PFSK-1 (cell line): ENCODE measurements around the gene PRKAR1B.

Source experiments
- FOXP2 ChIP-seq: optimal IDR thresholded peaks from 2 replicates; pipeline ENCODE3; 2011; ENCODE audit warnings: borderline replicate concordance, control low read depth, inconsistent platforms; ENCODE audit not compliant: insufficient read depth; ENCODE audit errors: extremely low read length, extremely low read depth
- POLR2AphosphoS5 ChIP-seq: IDR thresholded peaks from 2 replicates; pipeline ENCODE4 v1.6.1; 2012; ENCODE audit warnings: low read depth, mild to moderate bottlenecking, control low read depth, low read length, moderate library complexity
- SIN3A ChIP-seq: IDR thresholded peaks from 2 replicates; pipeline ENCODE4 v1.6.1; 2012; ENCODE audit warnings: mild to moderate bottlenecking, low read length, moderate library complexity, borderline replicate concordance; ENCODE audit not compliant: insufficient read depth
- TAF1 ChIP-seq: IDR thresholded peaks from 2 replicates; pipeline ENCODE4 v1.6.1; 2012; ENCODE audit warnings: low read length, control low read depth, borderline replicate concordance; ENCODE audit not compliant: insufficient read depth
- TF ChIP-seq, protein P1 (sequence below), 2 experiments: IDR thresholded peaks; 2 replicates each; pipeline versions ENCODE4 v1.6.1 to v1.8.0; 2011 to 2012; ENCODE audit warnings: low read depth in 2 of 2, low read length in 2 of 2, control low read depth in 1 of 2, inconsistent platforms in 1 of 2, mild to moderate bottlenecking in 1 of 2, moderate library complexity in 1 of 2; ENCODE audit not compliant: insufficient read depth in 1 of 2

Gene PRKAR1B

DNA sequence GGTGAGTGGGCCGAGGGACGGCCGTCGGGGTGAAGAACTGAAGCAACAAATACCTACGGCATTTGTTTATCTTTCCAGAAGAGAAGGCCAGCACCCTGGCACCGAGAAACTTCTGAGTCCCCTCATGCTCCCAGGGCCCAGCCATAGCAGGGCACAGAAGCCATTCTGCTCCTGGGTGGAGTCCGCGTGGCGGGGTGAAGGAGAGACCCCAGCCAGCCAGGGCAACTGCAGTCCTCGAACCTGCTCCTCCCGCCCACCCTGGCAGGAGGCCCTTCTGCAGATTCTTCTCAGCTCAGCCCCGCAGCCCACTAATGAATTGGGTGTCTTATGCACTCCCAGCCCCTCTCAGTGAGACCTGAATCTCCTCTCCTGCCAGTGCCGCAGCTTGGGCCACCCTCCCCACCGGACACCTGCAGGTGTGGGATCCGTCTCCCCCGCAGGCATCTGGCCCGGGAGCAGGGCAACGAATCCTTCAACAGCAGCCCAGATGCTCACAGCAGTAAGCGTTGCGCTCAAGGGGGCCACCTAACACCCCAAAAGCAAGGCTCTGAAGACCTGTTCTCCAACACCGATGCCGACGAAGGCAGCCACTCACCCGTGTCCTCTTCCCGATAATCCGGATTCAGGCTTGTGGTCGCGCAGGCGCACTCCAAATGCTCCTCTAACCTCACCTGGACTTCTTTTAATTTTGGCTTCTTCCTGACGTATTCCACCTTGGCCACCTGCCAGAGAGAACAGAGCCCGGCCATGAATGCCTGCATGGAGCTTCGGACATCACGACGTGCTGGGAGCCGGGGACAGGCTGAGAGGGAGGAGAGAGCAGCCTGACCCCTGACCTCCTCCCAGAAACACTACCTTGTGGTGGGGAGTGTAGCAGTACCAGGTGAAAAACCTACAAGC, 226.3 kb downstream of the PRKAR1B start:
- TF ChIP-seq, protein P1, sequence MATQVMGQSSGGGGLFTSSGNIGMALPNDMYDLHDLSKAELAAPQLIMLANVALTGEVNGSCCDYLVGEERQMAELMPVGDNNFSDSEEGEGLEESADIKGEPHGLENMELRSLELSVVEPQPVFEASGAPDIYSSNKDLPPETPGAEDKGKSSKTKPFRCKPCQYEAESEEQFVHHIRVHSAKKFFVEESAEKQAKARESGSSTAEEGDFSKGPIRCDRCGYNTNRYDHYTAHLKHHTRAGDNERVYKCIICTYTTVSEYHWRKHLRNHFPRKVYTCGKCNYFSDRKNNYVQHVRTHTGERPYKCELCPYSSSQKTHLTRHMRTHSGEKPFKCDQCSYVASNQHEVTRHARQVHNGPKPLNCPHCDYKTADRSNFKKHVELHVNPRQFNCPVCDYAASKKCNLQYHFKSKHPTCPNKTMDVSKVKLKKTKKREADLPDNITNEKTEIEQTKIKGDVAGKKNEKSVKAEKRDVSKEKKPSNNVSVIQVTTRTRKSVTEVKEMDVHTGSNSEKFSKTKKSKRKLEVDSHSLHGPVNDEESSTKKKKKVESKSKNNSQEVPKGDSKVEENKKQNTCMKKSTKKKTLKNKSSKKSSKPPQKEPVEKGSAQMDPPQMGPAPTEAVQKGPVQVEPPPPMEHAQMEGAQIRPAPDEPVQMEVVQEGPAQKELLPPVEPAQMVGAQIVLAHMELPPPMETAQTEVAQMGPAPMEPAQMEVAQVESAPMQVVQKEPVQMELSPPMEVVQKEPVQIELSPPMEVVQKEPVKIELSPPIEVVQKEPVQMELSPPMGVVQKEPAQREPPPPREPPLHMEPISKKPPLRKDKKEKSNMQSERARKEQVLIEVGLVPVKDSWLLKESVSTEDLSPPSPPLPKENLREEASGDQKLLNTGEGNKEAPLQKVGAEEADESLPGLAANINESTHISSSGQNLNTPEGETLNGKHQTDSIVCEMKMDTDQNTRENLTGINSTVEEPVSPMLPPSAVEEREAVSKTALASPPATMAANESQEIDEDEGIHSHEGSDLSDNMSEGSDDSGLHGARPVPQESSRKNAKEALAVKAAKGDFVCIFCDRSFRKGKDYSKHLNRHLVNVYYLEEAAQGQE (IDR thresholded peaks at IDR 0.05; ENCODE audit: insufficient read depth in 1 of 2, low read depth in 2 of 2, low read length in 2 of 2): no peak
- TF ChIP-seq SIN3A: no peak
- no peak for TF ChIP-seq POLR2AphosphoS5
- TF ChIP-seq TAF1: no peak
- TF ChIP-seq FOXP2: no peak

DNA sequence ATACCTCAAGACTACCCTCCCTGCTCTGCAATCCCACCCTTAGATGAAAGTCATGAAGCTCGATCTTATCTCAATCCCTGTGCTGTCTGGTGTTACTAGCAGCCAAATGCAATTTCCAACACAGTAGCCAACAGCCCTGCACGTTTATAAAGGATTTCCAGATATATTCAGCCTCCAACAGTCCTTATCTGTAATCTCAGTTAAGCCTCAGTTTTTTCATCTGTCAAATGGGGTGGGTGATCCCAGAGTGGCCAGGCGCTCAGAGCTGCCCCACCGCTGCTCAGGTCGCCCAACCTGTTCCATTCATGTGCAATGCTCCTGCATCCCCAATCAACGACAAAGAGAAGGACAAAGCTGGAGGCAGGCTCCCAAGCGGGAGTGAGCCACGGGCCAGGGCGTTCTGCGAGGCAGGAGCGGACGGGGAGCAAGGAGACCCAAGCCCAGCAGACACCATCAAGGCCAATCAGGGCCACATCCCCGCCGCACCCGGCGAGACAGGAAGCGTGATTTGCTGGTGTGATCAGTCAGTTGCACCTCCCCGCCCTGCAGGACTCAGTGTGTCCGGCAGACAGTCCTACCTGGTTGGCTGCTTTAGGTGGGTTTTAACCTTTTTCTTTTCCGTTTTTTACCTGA, 227.1 kb downstream of the PRKAR1B start:
- TF ChIP-seq, protein P1 (IDR thresholded peaks at IDR 0.05; ENCODE audit: insufficient read depth in 1 of 2, low read depth in 2 of 2, low read length in 2 of 2): no peak
- TF ChIP-seq FOXP2: no peak
- no peak for TF ChIP-seq POLR2AphosphoS5
- no peak for TF ChIP-seq TAF1
- TF ChIP-seq SIN3A: no peak
